ENCODE data around the gene ROGDI.

ROGDI gene

DNA sequence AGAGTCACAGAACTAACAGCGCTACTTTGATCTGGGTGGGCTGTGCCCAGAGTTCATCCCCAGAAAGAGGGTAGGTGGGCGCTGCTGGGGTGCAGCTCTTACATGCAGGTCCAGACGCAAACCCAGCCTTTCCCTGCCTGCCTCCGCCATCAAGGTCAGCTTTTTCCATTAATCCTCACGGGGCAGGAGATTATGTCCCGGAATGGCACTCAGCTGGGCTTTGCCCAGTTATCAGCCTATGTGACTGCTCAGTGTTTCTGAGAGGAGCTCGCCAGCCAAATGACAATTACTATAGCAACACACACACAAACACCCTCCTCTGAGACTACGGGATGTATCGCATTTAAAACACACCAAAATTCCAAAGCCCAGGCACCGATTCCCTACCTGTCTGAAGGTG, 24.5 kb upstream of the ROGDI start:
- Histone ChIP-seq H3K27me3 (ENCODE audit: insufficient read depth, poor library complexity, severe bottlenecking) (no peaks in the 10 kb centered on the region), H3K4me3 (ENCODE audit: severe bottlenecking) (no peak overlapping the region), H3K27ac (ENCODE audit: poor library complexity, severe bottlenecking) (no peak overlapping the region), H3K36me3 (ENCODE audit: low read depth) (peaks cover 90% of the 10 kb centered on the region), H3K4me1 (ENCODE audit: insufficient read depth, poor library complexity, severe bottlenecking) (no peaks in the 10 kb centered on the region), H3K9me3 (ENCODE audit: severe bottlenecking) (no peaks in the 10 kb centered on the region)
- ATAC-seq (ENCODE audit: low read depth) = no peak
- TF ChIP-seq, protein P1, sequence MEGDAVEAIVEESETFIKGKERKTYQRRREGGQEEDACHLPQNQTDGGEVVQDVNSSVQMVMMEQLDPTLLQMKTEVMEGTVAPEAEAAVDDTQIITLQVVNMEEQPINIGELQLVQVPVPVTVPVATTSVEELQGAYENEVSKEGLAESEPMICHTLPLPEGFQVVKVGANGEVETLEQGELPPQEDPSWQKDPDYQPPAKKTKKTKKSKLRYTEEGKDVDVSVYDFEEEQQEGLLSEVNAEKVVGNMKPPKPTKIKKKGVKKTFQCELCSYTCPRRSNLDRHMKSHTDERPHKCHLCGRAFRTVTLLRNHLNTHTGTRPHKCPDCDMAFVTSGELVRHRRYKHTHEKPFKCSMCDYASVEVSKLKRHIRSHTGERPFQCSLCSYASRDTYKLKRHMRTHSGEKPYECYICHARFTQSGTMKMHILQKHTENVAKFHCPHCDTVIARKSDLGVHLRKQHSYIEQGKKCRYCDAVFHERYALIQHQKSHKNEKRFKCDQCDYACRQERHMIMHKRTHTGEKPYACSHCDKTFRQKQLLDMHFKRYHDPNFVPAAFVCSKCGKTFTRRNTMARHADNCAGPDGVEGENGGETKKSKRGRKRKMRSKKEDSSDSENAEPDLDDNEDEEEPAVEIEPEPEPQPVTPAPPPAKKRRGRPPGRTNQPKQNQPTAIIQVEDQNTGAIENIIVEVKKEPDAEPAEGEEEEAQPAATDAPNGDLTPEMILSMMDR (IDR thresholded peaks at IDR 0.05; ENCODE audit: poor library complexity, severe bottlenecking) = no peak
- DNase-seq (ENCODE audit: low spot score) = no peak

- no peaks in the 10 kb centered on the region for H3K27me3 ChIP-seq (ENCODE audit: insufficient read depth, poor library complexity, severe bottlenecking)
- no peaks in the 10 kb centered on the region for H3K9me3 ChIP-seq (ENCODE audit: severe bottlenecking)
- peaks cover 88% of the 10 kb centered on the region for H3K36me3 ChIP-seq (ENCODE audit: low read depth)
- TF ChIP-seq, protein P1 (IDR thresholded peaks at IDR 0.05; ENCODE audit: poor library complexity, severe bottlenecking) = no peak
- no peaks in the 10 kb centered on the region for H3K4me1 ChIP-seq (ENCODE audit: insufficient read depth, poor library complexity, severe bottlenecking)
- no peak for ATAC-seq (ENCODE audit: low read depth)
- no peak overlapping the region for H3K4me3 ChIP-seq (ENCODE audit: severe bottlenecking)
- no peak overlapping the region for H3K27ac ChIP-seq (ENCODE audit: poor library complexity, severe bottlenecking)
- DNase-seq (ENCODE audit: low spot score) = no peak
Measured at GRCh38 chr16:4826526-4826925, 24.1 kb upstream of the ROGDI start.

GRCh38 chr16:4825196-4825595, 22.8 kb upstream of the ROGDI start:
- ATAC-seq (ENCODE audit: low read depth) = no peak
- no peaks in the 10 kb centered on the region for H3K27me3 ChIP-seq (ENCODE audit: insufficient read depth, poor library complexity, severe bottlenecking)
- peaks cover 86% of the 10 kb centered on the region for H3K36me3 ChIP-seq (ENCODE audit: low read depth)
- TF ChIP-seq, protein P1 (IDR thresholded peaks at IDR 0.05; ENCODE audit: poor library complexity, severe bottlenecking) = no peak
- DNase-seq (ENCODE audit: low spot score) = no peak
- no peak overlapping the region for H3K27ac ChIP-seq (ENCODE audit: poor library complexity, severe bottlenecking)
- H3K4me1 ChIP-seq (ENCODE audit: insufficient read depth, poor library complexity, severe bottlenecking) = no peaks in the 10 kb centered on the region
- H3K4me3 ChIP-seq (ENCODE audit: severe bottlenecking) = no peak overlapping the region
- H3K9me3 ChIP-seq (ENCODE audit: severe bottlenecking) = no peaks in the 10 kb centered on the region

GRCh38 chr16:4820652-4821051, 18.2 kb upstream of the ROGDI start:
- Histone ChIP-seq H3K36me3 (ENCODE audit: low read depth) (peaks cover 69% of the 10 kb centered on the region), H3K27ac (ENCODE audit: poor library complexity, severe bottlenecking) (no peak overlapping the region), H3K9me3 (ENCODE audit: severe bottlenecking) (no peaks in the 10 kb centered on the region), H3K4me1 (ENCODE audit: insufficient read depth, poor library complexity, severe bottlenecking) (no peaks in the 10 kb centered on the region), H3K27me3 (ENCODE audit: insufficient read depth, poor library complexity, severe bottlenecking) (no peaks in the 10 kb centered on the region), H3K4me3 (ENCODE audit: severe bottlenecking) (no peak overlapping the region)
- TF ChIP-seq, protein P1 (IDR thresholded peaks at IDR 0.05; ENCODE audit: poor library complexity, severe bottlenecking) = no peak
- no peak for ATAC-seq (ENCODE audit: low read depth)
- no peak for DNase-seq (ENCODE audit: low spot score)

GRCh38 chr16:4814542-4815173, 12.2 kb upstream of the ROGDI start:
- no peak for ATAC-seq (ENCODE audit: low read depth)
- H3K4me1 ChIP-seq (ENCODE audit: insufficient read depth, poor library complexity, severe bottlenecking) = no peaks in the 10 kb centered on the region
- H3K27ac ChIP-seq (ENCODE audit: poor library complexity, severe bottlenecking) = no peak overlapping the region
- no peaks in the 10 kb centered on the region for H3K27me3 ChIP-seq (ENCODE audit: insufficient read depth, poor library complexity, severe bottlenecking)
- H3K36me3 ChIP-seq (ENCODE audit: low read depth) = peaks cover 53% of the 10 kb centered on the region
- no peaks in the 10 kb centered on the region for H3K9me3 ChIP-seq (ENCODE audit: severe bottlenecking)
- no peak overlapping the region for H3K4me3 ChIP-seq (ENCODE audit: severe bottlenecking)
- no peak for DNase-seq (ENCODE audit: low spot score)
- TF ChIP-seq, protein P1 (IDR thresholded peaks at IDR 0.05; ENCODE audit: poor library complexity, severe bottlenecking) = no peak
